Karpas-422 (cell line): Measurements from ENCODE around the gene ACKR3. TPM values are rescaled to one million over a fixed set of nuclear protein-coding genes. Genes with fewer than 3 reads are reported as not detected.

Source experiments
- DNase-seq: peaks from one replicate; pipeline ENCODE4 v3.0.0-alpha.2; 2015
- H2AFZ ChIP-seq: fragments of 200-600 bp; sonication (generic); 2 replicates; pipeline ENCODE4 v1.6.1; 2014; ENCODE audit warnings: antibody characterized with exemption, low read length, mixed read lengths
- H3K27ac ChIP-seq: fragments of 200-600 bp; sonication (generic); 2 replicates; pipeline ENCODE4 v1.5.1; 2014; ENCODE audit warnings: mild to moderate bottlenecking, low read length, moderate library complexity
- H3K27me3 ChIP-seq: fragments of 200-600 bp; sonication (generic); 2 replicates; pipeline ENCODE4 v1.6.1; 2014; ENCODE audit warnings: low read length, mixed read lengths
- H3K36me3 ChIP-seq: fragments of 200-600 bp; sonication (generic); 2 replicates; pipeline ENCODE4 v1.6.1; 2014; ENCODE audit warnings: low read length, mixed read lengths; ENCODE audit not compliant: insufficient read depth
- H3K4me1 ChIP-seq: fragments of 200-600 bp; sonication (generic); 2 replicates; pipeline ENCODE4 v1.6.1; 2014; ENCODE audit warnings: mild to moderate bottlenecking, low read length, mixed read lengths
- H3K4me2 ChIP-seq: fragments of 200-600 bp; sonication (generic); 2 replicates; pipeline ENCODE4 v1.6.1; 2014; ENCODE audit warnings: low read length, low read depth, mild to moderate bottlenecking; ENCODE audit not compliant: poor library complexity, severe bottlenecking
- H3K4me3 ChIP-seq: fragments of 200-600 bp; sonication (generic); 2 replicates; pipeline ENCODE4 v1.5.1; 2014; ENCODE audit warnings: mild to moderate bottlenecking, antibody characterized with exemption, low read length, mixed read lengths
- H3K79me2 ChIP-seq: fragments of 200-600 bp; sonication (generic); 2 replicates; pipeline ENCODE4 v1.6.1; 2014; ENCODE audit warnings: mild to moderate bottlenecking, low read length, mixed read lengths
- H3K9ac ChIP-seq: fragments of 200-600 bp; sonication (generic); 2 replicates; pipeline ENCODE4 v1.6.0; 2014; ENCODE audit warnings: low read length
- H3K9me2 ChIP-seq: fragments of 200-600 bp; sonication (generic), shearing (Covaris generic); replicated peaks from 2 replicates; pipeline ENCODE4 v1.6.0; 2014; ENCODE audit warnings: mild to moderate bottlenecking, low read length, moderate library complexity; ENCODE audit not compliant: insufficient read depth
- H3K9me3 ChIP-seq: fragments of 300-700, 200-600 bp; sonication (generic); 2 replicates; pipeline ENCODE4 v1.6.1; 2014; ENCODE audit warnings: low read length, mixed read lengths
- H4K20me1 ChIP-seq: fragments of 200-600 bp; sonication (generic); 2 replicates; pipeline ENCODE4 v1.6.1; 2014; ENCODE audit warnings: mild to moderate bottlenecking, antibody characterized with exemption, low read length, low read depth; ENCODE audit not compliant: insufficient read depth
- total RNA-seq: library from RNA; depleted of rRNA; stranded (reverse); fragments of >200 nt; shearing (Covaris generic); gene quantifications from 2 replicates; pipeline ENCODE4 v1.2.3, GENCODE V29; 2014; ENCODE audit warnings: low replicate concordance

ACKR3 gene
- total RNA-seq, 1 experiment from 2014 or later = not detected

DNA sequence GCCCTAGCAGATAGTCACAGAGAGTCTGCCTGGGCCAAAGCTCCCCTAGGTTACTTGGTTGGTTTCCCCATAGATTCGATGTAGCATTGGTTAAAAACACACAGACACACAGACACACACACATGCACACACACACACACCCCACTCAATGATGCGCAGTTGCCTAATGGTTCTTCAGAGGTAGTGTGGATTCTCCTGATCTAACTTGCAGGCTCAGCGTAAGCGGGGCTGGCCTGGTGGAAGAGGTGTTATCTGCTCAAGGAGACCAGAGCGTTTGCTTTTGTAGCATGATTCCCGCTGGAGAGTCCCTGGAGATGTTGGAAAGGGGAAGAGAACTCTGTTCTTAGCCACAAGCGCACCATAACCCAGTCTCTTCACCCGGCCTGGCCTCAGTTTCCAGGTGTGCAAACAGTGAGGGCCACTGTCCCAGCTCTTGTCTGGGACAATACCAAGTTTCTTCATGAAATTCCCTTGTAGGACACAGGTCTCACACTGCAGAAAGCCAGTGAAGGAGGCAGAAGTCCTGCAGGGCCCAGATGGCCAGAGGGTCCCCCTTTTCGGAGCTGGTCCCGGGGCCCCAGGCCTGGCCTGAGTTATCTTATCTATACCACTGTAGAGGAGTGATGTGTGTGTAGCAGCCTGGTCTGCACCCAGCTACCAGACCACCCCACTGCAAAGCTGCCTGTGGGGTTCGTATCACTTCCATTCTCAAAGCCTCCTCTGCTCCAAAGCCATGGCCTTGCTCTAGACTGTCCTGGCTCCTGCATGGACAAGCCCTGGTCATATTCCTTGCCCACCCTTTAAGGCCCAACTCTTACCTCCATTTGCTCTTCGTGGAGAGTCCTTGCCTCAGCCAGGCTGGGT lies 3.7 kb downstream of the ACKR3 start:
- Histone ChIP-seq H3K36me3 (no peaks in the 10 kb centered on the region), H3K4me2 (no peak overlapping the region), H3K9me2 (no peaks in the 10 kb centered on the region), H3K9me3 (no peaks in the 10 kb centered on the region), H3K79me2 (no peaks in the 10 kb centered on the region), H3K27ac (no peak overlapping the region), H3K9ac (no peak overlapping the region), H3K4me3 (no peak overlapping the region), H3K4me1 (peaks cover 22% of the 10 kb centered on the region), H2AFZ (no peak overlapping the region), H4K20me1 (peaks cover 3% of the 10 kb centered on the region; the same call in 1 of the 2 replicates), H3K27me3 (0 out of 2 replicates have a peak, but pooled peaks cover 3% of the 10 kb centered on the region)
- no peak for DNase-seq

DNA sequence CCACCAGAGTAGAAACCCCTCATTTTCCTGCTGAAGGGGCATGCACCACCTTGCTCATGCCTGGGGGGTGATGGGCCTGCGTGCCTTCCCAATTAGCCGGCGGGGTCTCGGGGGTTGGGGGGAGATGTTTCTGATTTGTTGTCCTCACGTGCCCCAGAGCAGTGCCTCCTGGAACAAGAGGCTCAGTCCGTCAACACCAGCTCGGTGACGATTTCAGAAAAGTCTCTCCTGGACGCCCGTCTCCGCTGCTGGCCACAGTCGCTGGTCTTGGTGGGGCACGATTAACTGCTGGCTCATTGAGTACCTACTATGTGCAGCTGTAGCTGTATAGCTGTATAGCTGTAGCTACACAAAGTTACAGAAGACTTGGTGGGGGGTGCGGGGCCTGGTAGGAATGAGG lies 4.4 kb downstream of the ACKR3 start:
- Histone ChIP-seq H3K4me3 (no peak overlapping the region), H3K4me1 (peaks cover 22% of the 10 kb centered on the region), H3K27me3 (0 out of 2 replicates have a peak, but pooled peaks cover 3% of the 10 kb centered on the region), H3K9me2 (no peaks in the 10 kb centered on the region), H3K9ac (no peak overlapping the region), H3K4me2 (no peak overlapping the region), H3K27ac (no peak overlapping the region), H3K9me3 (no peaks in the 10 kb centered on the region), H3K36me3 (no peaks in the 10 kb centered on the region), H4K20me1 (peaks cover 3% of the 10 kb centered on the region; the same call in 1 of the 2 replicates), H3K79me2 (no peaks in the 10 kb centered on the region), H2AFZ (no peak overlapping the region)
- no peak for DNase-seq

DNA sequence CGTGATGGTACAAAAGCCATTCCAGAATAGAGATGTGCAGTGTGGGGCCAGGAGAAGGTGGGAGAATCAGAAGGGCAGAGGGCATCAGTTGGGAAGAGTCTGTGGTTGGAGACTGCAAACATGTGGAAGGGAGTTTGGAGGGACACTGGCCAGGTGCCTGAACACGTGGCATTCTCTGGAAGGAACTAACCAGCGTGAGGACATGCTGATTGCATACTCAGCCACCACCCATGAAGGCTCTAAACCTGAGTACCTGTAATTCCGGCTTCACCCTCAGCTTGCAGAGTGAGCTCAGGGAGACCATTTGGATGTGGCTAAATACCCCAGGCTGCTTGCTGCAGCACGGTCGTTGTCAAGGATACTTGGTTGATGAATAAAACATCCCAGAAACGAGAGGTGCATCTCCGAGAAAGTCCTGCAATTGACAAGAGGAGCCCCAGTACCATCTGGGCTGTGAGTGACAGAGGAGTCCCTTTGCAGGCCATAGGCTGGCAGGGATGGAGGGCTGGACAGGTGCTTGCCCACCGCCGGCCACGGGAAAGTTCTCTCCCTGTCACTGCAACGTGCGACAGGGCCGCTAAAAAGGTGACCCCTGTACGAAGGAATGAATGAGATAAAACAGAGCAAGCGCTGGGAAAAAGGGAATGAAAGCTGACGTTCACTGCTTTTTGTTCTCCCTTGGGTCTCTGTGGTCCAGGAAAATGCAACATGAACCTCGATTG lies 5.0 kb downstream of the ACKR3 start:
- Histone ChIP-seq H3K27ac (no peak overlapping the region), H3K4me3 (no peak overlapping the region)

DNA sequence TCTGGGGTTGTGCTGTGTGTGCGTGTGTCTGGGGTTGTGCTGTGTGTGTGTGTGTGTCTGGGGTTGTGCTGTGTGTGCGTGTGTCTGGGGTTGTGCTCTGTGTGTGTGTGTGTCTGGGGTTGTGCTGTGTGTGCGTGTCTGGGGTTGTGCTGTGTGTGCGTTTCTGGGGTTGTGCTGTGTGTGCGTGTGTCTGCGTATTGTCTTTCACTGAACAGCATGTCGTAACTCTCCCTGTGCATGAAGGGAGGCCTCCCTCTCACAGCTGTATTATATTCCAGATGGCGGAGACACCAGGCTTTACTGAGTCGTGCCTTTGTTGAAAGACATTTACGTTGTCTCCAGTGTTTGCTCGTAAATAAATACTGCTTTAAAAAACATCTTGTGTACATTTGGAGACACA lies 5.9 kb downstream of the ACKR3 start:
- DNase-seq = no peak
- Histone ChIP-seq H3K79me2 (no peaks in the 10 kb centered on the region), H3K27me3 (0 out of 2 replicates have a peak, but pooled peaks cover 3% of the 10 kb centered on the region), H3K9me2 (no peaks in the 10 kb centered on the region), H3K9me3 (no peaks in the 10 kb centered on the region), H3K4me1 (peaks cover 15% of the 10 kb centered on the region), H3K36me3 (no peaks in the 10 kb centered on the region), H3K9ac (no peak overlapping the region), H3K4me2 (no peak overlapping the region), H3K4me3 (no peak overlapping the region), H3K27ac (no peak overlapping the region), H2AFZ (no peak overlapping the region), H4K20me1 (no peaks in the 10 kb centered on the region)

More for the DNA sequence above, 5.0 kb downstream of the ACKR3 start:
- H4K20me1 ChIP-seq = no peaks in the 10 kb centered on the region
- H3K79me2 ChIP-seq = no peaks in the 10 kb centered on the region
- H3K9me3 ChIP-seq = no peaks in the 10 kb centered on the region
- no peak overlapping the region for H3K4me2 ChIP-seq
- no peaks in the 10 kb centered on the region for H3K9me2 ChIP-seq
- H3K9ac ChIP-seq = no peak overlapping the region
- H3K27me3 ChIP-seq = 0 out of 2 replicates have a peak, but pooled peaks cover 3% of the 10 kb centered on the region
- H3K36me3 ChIP-seq = no peaks in the 10 kb centered on the region
- no peak overlapping the region for H2AFZ ChIP-seq
- DNase-seq = no peak
- peaks cover 20% of the 10 kb centered on the region for H3K4me1 ChIP-seq

DNA sequence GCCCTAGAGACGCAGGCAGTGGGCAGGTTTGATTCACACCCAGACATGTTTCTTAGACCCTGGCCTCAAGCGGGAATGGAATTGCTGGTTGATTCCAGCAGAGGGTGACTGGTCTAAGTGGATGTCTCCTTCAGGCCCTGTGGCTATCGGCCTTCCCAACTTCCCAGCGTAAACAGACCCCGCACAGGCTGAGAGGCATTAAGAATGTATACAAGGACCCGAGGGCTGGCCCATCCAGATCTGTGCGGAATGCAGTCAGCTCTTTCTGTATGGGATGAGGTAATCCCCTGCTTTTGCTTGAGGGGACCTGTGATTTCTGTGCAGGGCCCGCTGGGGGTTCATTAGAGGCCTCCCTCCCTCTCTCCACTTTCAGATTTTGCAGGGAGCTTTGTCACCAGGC lies 6.5 kb downstream of the ACKR3 start:
- H3K36me3 ChIP-seq = no peaks in the 10 kb centered on the region
- no peak overlapping the region for H2AFZ ChIP-seq

DNA sequence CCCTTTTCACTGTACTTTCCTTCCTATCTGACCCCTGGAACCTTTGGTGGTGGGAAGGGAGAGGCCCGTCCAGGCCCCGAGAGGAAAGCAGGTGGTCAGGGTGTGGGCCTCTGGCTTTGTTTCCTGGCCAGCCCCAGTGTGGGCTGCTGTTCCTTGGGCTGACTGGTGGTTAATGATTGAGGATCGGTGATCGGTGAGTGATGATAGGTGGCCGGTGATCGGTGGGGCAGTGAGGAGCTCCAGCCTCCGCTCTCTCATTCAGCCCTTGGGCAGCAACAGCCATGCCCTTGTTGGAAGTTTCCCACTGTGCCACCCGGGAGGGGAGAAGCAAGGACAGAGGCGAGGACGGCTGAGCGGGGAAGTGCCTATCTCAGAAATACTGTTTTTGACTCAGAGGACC lies 7.3 kb downstream of the ACKR3 start:
- no peaks in the 10 kb centered on the region for H3K27me3 ChIP-seq
- no peak overlapping the region for H3K4me3 ChIP-seq
- no peaks in the 10 kb centered on the region for H3K9me3 ChIP-seq
- no peaks in the 10 kb centered on the region for H3K9me2 ChIP-seq
- no peaks in the 10 kb centered on the region for H4K20me1 ChIP-seq
- H3K9ac ChIP-seq = no peak overlapping the region
- H2AFZ ChIP-seq = no peak overlapping the region
- no peaks in the 10 kb centered on the region for H3K36me3 ChIP-seq
- no peak for DNase-seq
- H3K79me2 ChIP-seq = no peaks in the 10 kb centered on the region
- H3K4me1 ChIP-seq = peaks cover 7% of the 10 kb centered on the region
- no peak overlapping the region for H3K27ac ChIP-seq
- no peak overlapping the region for H3K4me2 ChIP-seq

More for the DNA sequence above, 6.5 kb downstream of the ACKR3 start:
- DNase-seq = no peak
- Histone ChIP-seq H3K79me2 (no peaks in the 10 kb centered on the region), H3K27ac (no peak overlapping the region), H3K4me1 (peaks cover 10% of the 10 kb centered on the region), H3K4me3 (no peak overlapping the region), H3K9me2 (no peaks in the 10 kb centered on the region), H3K9ac (no peak overlapping the region), H4K20me1 (no peaks in the 10 kb centered on the region), H3K9me3 (no peaks in the 10 kb centered on the region), H3K4me2 (no peak overlapping the region), H3K27me3 (0 out of 2 replicates have a peak, but pooled peaks cover 1% of the 10 kb centered on the region)

DNA sequence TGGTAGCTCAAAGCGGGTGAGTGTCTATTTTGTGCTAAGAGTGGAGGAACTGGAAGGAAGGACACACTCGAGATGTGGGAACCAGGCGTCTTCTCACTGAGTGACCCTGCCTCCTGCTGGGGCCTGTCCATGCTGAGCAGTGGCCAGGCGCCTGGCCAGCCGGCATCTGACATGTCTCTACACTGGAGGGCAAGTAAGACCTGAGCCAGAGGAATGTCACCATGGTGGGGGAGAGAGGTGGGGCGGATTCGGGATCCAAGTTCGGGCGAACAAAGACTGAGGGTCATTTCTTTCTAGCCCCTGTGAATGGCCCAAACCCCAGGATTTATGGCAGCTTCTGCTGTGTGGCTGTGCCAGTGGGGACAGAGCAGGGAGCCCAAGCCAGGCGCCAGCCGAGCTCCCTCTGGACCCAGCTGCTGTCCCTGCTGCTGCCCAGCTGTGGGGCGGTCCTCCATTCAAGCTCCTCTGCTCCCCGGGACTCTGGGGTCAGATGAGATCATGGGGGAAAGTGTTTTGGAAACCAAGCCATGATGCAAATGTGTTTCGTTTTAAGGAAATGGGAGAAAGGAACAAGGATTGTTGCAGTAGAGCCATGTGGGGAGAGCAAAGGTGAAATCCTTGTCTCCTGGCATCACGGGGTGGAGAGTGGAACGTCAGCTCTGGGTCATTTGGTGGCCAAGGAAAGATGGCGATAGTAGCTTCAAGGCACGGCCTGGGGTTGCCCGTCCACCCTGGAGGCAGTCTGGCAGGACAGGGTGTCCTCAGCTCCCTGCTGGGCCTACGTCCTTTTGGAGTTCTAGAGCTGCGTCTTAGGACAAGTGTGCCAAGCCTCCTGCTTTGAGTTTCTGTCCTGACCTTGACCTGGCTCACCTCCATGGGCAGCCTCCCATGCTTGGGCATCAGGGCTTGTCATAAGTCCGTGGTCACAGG lies 8.1 kb downstream of the ACKR3 start:
- no peaks in the 10 kb centered on the region for H4K20me1 ChIP-seq
- no peak overlapping the region for H3K4me3 ChIP-seq
- no peak for DNase-seq
- no peaks in the 10 kb centered on the region for H3K27me3 ChIP-seq
- no peaks in the 10 kb centered on the region for H3K36me3 ChIP-seq
- H3K4me1 ChIP-seq = peaks cover 7% of the 10 kb centered on the region
- H3K79me2 ChIP-seq = no peaks in the 10 kb centered on the region
- no peak overlapping the region for H2AFZ ChIP-seq
- no peaks in the 10 kb centered on the region for H3K9me3 ChIP-seq
- no peak overlapping the region for H3K9ac ChIP-seq
- H3K4me2 ChIP-seq = no peak overlapping the region
- H3K9me2 ChIP-seq = no peaks in the 10 kb centered on the region
- H3K27ac ChIP-seq = no peak overlapping the region
